ENCODE measurements around the gene CTIF.

The CTIF gene

GRCh38 chr18:48736321-48737260 is 197.8 kb downstream of the CTIF start:
- DNase-seq = no peak

GRCh38 chr18:48739266-48740067 is 200.6 kb downstream of the CTIF start:
- no peak for DNase-seq

- no peak for DNase-seq
These were observed 201.2 kb downstream of the CTIF start for GRCh38 chr18:48740068-48740440.

- no peak for DNase-seq
These were observed 202.1 kb downstream of the CTIF start for GRCh38 chr18:48740851-48741485.

- DNase-seq = no peak
These were observed 203.0 kb downstream of the CTIF start for GRCh38 chr18:48741866-48742265.

- no peak for DNase-seq
These were observed 203.5 kb downstream of the CTIF start for GRCh38 chr18:48742304-48742703.

GRCh38 chr18:48742706-48743475 is 204.1 kb downstream of the CTIF start:
- DNase-seq = no peak

- DNase-seq = no peak
These were observed 205.1 kb downstream of the CTIF start for GRCh38 chr18:48743886-48744285.

- DNase-seq = no peak
These were observed 206.5 kb downstream of the CTIF start for GRCh38 chr18:48745293-48745692.

GRCh38 chr18:48749768-48750167 is 210.9 kb downstream of the CTIF start:
- no peak for DNase-seq

- DNase-seq = no peak
These were observed 211.8 kb downstream of the CTIF start for GRCh38 chr18:48750485-48751175.

- no peak for DNase-seq
These were observed 213.1 kb downstream of the CTIF start for GRCh38 chr18:48751727-48752468.

- no peak for DNase-seq
These were observed 213.6 kb downstream of the CTIF start for GRCh38 chr18:48752478-48752877.

- DNase-seq = no peak
These were observed 214.1 kb downstream of the CTIF start for GRCh38 chr18:48752928-48753327.

- no peak for DNase-seq
These were observed 214.9 kb downstream of the CTIF start for GRCh38 chr18:48753691-48754090.

GRCh38 chr18:48754559-48754958 is 215.7 kb downstream of the CTIF start:
- DNase-seq = no peak

- no peak for DNase-seq
These were observed 216.2 kb downstream of the CTIF start for GRCh38 chr18:48754993-48755473.

- DNase-seq = no peak
These were observed 217.8 kb downstream of the CTIF start for GRCh38 chr18:48756511-48757226.

- DNase-seq = no peak
These were observed 218.5 kb downstream of the CTIF start for GRCh38 chr18:48757367-48757766.

- DNase-seq = no peak
These were observed 219.1 kb downstream of the CTIF start for GRCh38 chr18:48757906-48758305.
